ENCODE results near the gene ASB5.
"Not testable (repeated sequence)": the region's sequence is repeated elsewhere in the genome, so short reads cannot be mapped to it uniquely, and the experiment has no call there.

The ASB5 gene

DNA sequence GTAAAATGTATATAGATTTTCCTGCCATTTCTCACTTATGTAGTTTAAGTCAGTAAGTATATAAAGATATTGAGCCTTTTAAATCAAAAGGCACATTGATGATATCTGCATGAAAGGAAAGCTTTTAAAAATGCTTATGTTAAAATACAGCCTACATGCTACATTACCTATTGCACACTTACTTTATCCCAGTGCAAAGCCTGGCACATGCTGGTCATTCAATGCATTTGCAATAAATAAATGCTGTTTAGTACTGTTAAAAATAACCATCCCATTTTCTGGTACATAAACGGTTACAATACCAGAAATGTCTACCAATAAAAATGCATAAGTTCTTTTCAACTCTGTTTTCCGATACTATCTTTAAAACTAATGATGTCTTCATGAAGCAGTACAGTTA lies 51.5 kb downstream of the ASB5 start:
- Histone ChIP-seq H3K36me3 (no peaks in the 10 kb centered on the region), H3K9me3 (ENCODE audit: severe bottlenecking) (no peaks in the 10 kb centered on the region), H3K27ac (no peak overlapping the region), H3K4me3 (ENCODE audit: low read depth, low read length) (no peak overlapping the region), H3K27me3 (ENCODE audit: insufficient read depth, low read depth, severe bottlenecking) (no peaks in the 10 kb centered on the region)
- TF ChIP-seq, protein P1, sequence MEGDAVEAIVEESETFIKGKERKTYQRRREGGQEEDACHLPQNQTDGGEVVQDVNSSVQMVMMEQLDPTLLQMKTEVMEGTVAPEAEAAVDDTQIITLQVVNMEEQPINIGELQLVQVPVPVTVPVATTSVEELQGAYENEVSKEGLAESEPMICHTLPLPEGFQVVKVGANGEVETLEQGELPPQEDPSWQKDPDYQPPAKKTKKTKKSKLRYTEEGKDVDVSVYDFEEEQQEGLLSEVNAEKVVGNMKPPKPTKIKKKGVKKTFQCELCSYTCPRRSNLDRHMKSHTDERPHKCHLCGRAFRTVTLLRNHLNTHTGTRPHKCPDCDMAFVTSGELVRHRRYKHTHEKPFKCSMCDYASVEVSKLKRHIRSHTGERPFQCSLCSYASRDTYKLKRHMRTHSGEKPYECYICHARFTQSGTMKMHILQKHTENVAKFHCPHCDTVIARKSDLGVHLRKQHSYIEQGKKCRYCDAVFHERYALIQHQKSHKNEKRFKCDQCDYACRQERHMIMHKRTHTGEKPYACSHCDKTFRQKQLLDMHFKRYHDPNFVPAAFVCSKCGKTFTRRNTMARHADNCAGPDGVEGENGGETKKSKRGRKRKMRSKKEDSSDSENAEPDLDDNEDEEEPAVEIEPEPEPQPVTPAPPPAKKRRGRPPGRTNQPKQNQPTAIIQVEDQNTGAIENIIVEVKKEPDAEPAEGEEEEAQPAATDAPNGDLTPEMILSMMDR (IDR thresholded peaks at IDR 0.05; ENCODE audit: low read depth, low read length): no peak
- no peak for DNase-seq

DNA sequence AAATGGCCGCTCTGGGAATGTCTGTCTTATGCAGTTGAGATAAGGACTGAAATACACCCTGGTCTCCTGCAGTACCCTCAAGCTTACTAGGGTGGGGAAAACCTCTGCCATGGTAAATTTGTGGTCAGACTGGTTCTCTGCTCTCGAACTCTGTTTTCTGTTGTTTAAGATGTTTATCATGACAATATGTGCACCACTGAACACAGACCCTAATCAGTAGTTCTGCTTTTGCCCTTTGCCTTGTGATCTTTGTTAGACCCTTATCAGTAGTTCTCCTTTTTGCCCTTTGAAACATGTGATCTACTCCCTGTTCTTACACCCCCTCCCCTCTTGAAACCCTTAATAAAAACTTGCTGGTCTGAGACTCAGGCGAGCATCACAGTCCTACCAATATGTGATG lies 56.7 kb downstream of the ASB5 start:
- not testable (repeated sequence) for H3K27ac ChIP-seq; H3K27me3 ChIP-seq (ENCODE audit: insufficient read depth, low read depth, severe bottlenecking); DNase-seq; H3K9me3 ChIP-seq (ENCODE audit: severe bottlenecking); H3K36me3 ChIP-seq; H3K4me3 ChIP-seq (ENCODE audit: low read depth, low read length)

DNA sequence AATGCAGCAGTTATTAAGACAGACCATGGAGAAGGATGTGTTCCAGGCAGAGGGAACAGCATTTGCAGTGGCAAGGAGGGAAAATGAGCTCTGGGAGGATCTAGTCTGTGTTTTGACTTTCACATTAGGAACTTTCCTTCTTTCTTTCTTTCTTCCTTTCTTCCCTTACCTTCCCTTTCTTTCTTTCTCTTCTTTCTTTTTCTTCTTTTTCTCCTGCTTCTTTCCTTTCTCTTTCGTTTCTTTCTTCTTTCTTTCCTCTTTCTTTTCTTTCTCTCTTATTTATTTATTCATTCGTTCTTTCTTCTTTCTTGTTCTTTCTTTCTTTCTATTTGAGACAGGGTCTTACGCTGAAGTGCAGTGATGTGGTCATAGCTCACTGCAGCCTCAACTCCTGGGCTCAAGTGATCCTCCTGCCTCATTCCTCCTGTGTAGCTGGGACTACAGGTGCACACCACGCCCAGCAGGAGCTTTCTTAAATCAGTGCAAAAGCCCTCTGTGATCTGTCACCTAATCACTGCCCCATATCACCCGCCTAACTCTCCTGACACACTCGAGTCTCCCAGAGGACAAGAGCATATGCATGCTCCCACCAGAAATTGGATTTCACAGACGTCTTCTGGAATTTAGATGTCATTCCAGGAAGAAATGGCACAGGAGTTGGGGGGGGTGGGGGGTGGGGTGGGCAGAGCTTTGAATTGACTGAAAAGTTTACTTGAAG lies 58.3 kb downstream of the ASB5 start:
- H3K36me3 ChIP-seq: no peaks in the 10 kb centered on the region
- TF ChIP-seq, protein P1 (IDR thresholded peaks at IDR 0.05; ENCODE audit: low read depth, low read length): no peak
- no peaks in the 10 kb centered on the region for H3K9me3 ChIP-seq (ENCODE audit: severe bottlenecking)
- no peak overlapping the region for H3K27ac ChIP-seq
- no peaks in the 10 kb centered on the region for H3K27me3 ChIP-seq (ENCODE audit: insufficient read depth, low read depth, severe bottlenecking)
- no peak for DNase-seq
- no peak overlapping the region for H3K4me3 ChIP-seq (ENCODE audit: low read depth, low read length)

DNA sequence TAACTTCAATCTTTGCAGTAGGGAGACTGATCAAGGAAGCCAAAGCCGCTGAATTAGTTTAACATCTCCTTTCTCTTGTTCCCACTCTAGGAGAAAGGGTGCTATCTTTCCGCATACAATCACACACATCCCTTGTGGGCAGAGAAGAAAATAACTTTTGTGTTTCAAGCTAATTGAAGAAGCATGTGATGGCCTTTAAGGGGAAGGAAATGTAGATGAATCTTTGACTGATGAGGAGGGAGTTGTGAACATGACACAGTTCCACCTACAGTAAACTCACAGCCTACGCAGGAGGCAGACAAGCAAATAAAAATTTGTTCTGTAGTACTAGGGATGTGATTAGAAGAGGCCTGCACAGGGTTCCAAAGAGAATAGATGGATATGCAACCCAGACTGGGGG lies 58.9 kb downstream of the ASB5 start:
- Histone ChIP-seq H3K27me3 (ENCODE audit: insufficient read depth, low read depth, severe bottlenecking) (no peaks in the 10 kb centered on the region), H3K9me3 (ENCODE audit: severe bottlenecking) (no peaks in the 10 kb centered on the region), H3K36me3 (no peaks in the 10 kb centered on the region), H3K27ac (no peak overlapping the region), H3K4me3 (ENCODE audit: low read depth, low read length) (no peak overlapping the region)
- TF ChIP-seq, protein P1 (IDR thresholded peaks at IDR 0.05; ENCODE audit: low read depth, low read length): no peak
- no peak for DNase-seq

DNA sequence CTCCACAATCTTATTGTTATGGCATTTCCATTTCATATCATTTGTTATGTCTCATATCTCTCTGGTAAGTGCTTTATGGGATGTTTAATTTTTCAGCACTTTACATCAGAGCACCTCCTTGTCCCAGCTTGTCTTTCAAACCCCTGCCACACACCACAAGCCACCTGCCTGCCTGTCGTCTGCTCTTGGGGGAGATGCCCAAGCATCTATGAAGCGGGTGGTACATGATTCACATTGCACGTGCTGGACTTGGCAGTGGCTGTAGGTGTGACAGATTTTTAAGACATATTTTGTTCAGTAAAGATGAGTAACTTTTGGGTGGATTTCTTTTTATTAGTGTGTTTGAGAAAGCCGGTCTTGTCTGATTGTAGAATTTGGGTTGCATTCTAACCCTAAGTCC lies 59.5 kb downstream of the ASB5 start:
- H3K9me3 ChIP-seq (ENCODE audit: severe bottlenecking): no peaks in the 10 kb centered on the region
- no peak overlapping the region for H3K4me3 ChIP-seq (ENCODE audit: low read depth, low read length)
- H3K27me3 ChIP-seq (ENCODE audit: insufficient read depth, low read depth, severe bottlenecking): no peaks in the 10 kb centered on the region
- H3K27ac ChIP-seq: no peak overlapping the region
- DNase-seq: no peak
- no peaks in the 10 kb centered on the region for H3K36me3 ChIP-seq
- TF ChIP-seq, protein P1 (IDR thresholded peaks at IDR 0.05; ENCODE audit: low read depth, low read length): no peak

DNA sequence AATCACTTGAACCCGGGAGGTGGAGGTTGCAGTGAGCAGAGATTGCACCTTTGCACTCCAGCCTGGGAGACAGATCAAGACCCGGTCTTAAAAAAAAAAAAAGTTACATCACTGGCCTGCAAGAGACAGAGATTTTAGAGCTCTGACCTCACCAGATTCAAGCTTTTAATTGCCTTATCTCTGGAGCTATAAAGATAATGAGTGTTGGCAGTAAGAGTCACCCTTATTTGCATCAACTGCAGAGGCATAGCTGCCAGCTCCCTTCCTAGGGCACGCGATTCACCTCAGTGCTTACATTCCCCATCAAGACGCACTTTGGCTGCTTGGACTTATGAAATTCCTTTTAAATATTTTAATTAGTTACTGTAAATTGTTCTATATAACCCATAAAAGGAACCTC lies 61.2 kb downstream of the ASB5 start:
- Histone ChIP-seq H3K27ac (no peak overlapping the region), H3K27me3 (ENCODE audit: insufficient read depth, low read depth, severe bottlenecking) (no peaks in the 10 kb centered on the region), H3K4me3 (ENCODE audit: low read depth, low read length) (no peak overlapping the region), H3K9me3 (ENCODE audit: severe bottlenecking) (no peaks in the 10 kb centered on the region), H3K36me3 (no peaks in the 10 kb centered on the region)
- DNase-seq: no peak
- TF ChIP-seq, protein P1 (IDR thresholded peaks at IDR 0.05; ENCODE audit: low read depth, low read length): no peak

Measured in WERI-Rb-1 (cell line).